Stimulated activated CD4-positive, alpha-beta T cell treated with anti-CD3 and anti-CD28 coated beads, Interleukin-2, amount 100 ng/mL, for 24 hours (primary cell): Measurements from ENCODE around the gene ATP8B2.
A peak's percentile ranks its signal among the peaks of the same experiment; 100 is the strongest.
"Not testable (repeated sequence)": the region's sequence is repeated elsewhere in the genome, so short reads cannot be mapped to it uniquely, and the experiment has no call there.

ENCODE experiments used
- DNase-seq, 2 donors: peaks; one replicate each; pipeline ENCODE4 v3.0.0-alpha.2; 2020

The ATP8B2 gene

GRCh38 chr1:154324669-154325582 is at the start of gene ATP8B2:
Gene ATP8B2, plus strand, starts transcription at chr1:154325525. Its CDS starts 2,617 bp downstream, at chr1:154328142.
- DNase-seq = peak; percentile 83 to 84

- DNase-seq = peak; percentile 30 to 40
Observed at GRCh38 chr1:154276797-154277196, 48.5 kb upstream of the ATP8B2 start.

GRCh38 chr1:154287591-154287990 is 37.7 kb upstream of the ATP8B2 start:
- not testable (repeated sequence) for DNase-seq

- no peak for DNase-seq
Observed at GRCh38 chr1:154288661-154289060, 36.7 kb upstream of the ATP8B2 start.

- no peak for DNase-seq
Observed at GRCh38 chr1:154290921-154291320, 34.4 kb upstream of the ATP8B2 start.

- DNase-seq = no peak
Observed at GRCh38 chr1:154295408-154296235, 29.7 kb upstream of the ATP8B2 start.

GRCh38 chr1:154301582-154301981 is 23.7 kb upstream of the ATP8B2 start:
- DNase-seq = no peak

- DNase-seq = peak; percentile 48 to 58
Observed at GRCh38 chr1:154304664-154305337, 20.5 kb upstream of the ATP8B2 start.

- DNase-seq = no peak
Observed at GRCh38 chr1:154306151-154306550, 19.2 kb upstream of the ATP8B2 start.

- not testable (repeated sequence) for DNase-seq
Observed at GRCh38 chr1:154307670-154308270, 17.6 kb upstream of the ATP8B2 start.

GRCh38 chr1:154309136-154309535 is 16.2 kb upstream of the ATP8B2 start:
- not testable (repeated sequence) for DNase-seq

GRCh38 chr1:154312229-154313065 is 12.9 kb upstream of the ATP8B2 start:
- DNase-seq = not testable (repeated sequence)

GRCh38 chr1:154313066-154313356 is 12.3 kb upstream of the ATP8B2 start:
- DNase-seq = no peak

GRCh38 chr1:154314226-154314625 is 11.1 kb upstream of the ATP8B2 start:
- DNase-seq = not testable (repeated sequence)

GRCh38 chr1:154316704-154317103 is 8.6 kb upstream of the ATP8B2 start:
- no peak for DNase-seq

- no peak for DNase-seq
Observed at GRCh38 chr1:154318386-154318785, 6.9 kb upstream of the ATP8B2 start.

- DNase-seq = no peak
Observed at GRCh38 chr1:154320882-154321608, 4.3 kb upstream of the ATP8B2 start, which contains the start of gene AQP10. Gene AQP10, plus strand, starts transcription at chr1:154321093. Its CDS starts 63 bp downstream, at chr1:154321156.

- not testable (repeated sequence) for DNase-seq
Observed at GRCh38 chr1:154321609-154321934, 3.8 kb upstream of the ATP8B2 start.

- DNase-seq = no peak
Observed at GRCh38 chr1:154323493-154323892, 1.8 kb upstream of the ATP8B2 start.

- no peak for DNase-seq
Observed at GRCh38 chr1:154324241-154324640, 1.1 kb upstream of the ATP8B2 start.
